NCI-H2196 treated with DMSO at 0.1 percent for 48 hours (cell line): ENCODE data around the gene BPIFB6.

ENCODE experiments used
- DNase-seq: peaks from one replicate; lab custom pipeline; 2025; ENCODE audit not compliant: unreplicated experiment; lab: John Stamatoyannopoulos, UW

Gene BPIFB6

GRCh38 chr20:33015700-33016580 is 15.5 kb upstream of the BPIFB6 start:
- DNase-seq = no peak

GRCh38 chr20:33016581-33017109 is 14.8 kb upstream of the BPIFB6 start:
- no peak for DNase-seq

GRCh38 chr20:33017542-33017941 is 13.9 kb upstream of the BPIFB6 start:
- DNase-seq = no peak

- no peak for DNase-seq
Observed at GRCh38 chr20:33018169-33018931, 13.1 kb upstream of the BPIFB6 start.

- no peak for DNase-seq
Observed at GRCh38 chr20:33019465-33020277, 11.8 kb upstream of the BPIFB6 start.

GRCh38 chr20:33020278-33021161 is 10.9 kb upstream of the BPIFB6 start:
- no peak for DNase-seq

- DNase-seq = no peak
Observed at GRCh38 chr20:33021879-33022278, 9.6 kb upstream of the BPIFB6 start.

- no peak for DNase-seq
Observed at GRCh38 chr20:33022289-33022688, 9.2 kb upstream of the BPIFB6 start.

GRCh38 chr20:33022694-33023438 is 8.6 kb upstream of the BPIFB6 start:
- no peak for DNase-seq

GRCh38 chr20:33023439-33024242 is 7.8 kb upstream of the BPIFB6 start:
- no peak for DNase-seq

- DNase-seq = no peak
Observed at GRCh38 chr20:33024243-33024560, 7.2 kb upstream of the BPIFB6 start.

- no peak for DNase-seq
Observed at GRCh38 chr20:33024609-33025317, 6.7 kb upstream of the BPIFB6 start.

GRCh38 chr20:33025318-33025876 is 6.1 kb upstream of the BPIFB6 start:
- no peak for DNase-seq

GRCh38 chr20:33026072-33026778 is 5.2 kb upstream of the BPIFB6 start:
- DNase-seq = no peak

GRCh38 chr20:33026779-33027759 is 4.4 kb upstream of the BPIFB6 start:
- DNase-seq = no peak
